ENCODE data around the gene HSD17B14. TPM values are rescaled to one million over a fixed set of nuclear protein-coding genes. Genes with fewer than 3 reads are reported as not detected.

HSD17B14 gene
- total RNA-seq, 1 experiment from 2014 or later: 3.9 TPM

DNA sequence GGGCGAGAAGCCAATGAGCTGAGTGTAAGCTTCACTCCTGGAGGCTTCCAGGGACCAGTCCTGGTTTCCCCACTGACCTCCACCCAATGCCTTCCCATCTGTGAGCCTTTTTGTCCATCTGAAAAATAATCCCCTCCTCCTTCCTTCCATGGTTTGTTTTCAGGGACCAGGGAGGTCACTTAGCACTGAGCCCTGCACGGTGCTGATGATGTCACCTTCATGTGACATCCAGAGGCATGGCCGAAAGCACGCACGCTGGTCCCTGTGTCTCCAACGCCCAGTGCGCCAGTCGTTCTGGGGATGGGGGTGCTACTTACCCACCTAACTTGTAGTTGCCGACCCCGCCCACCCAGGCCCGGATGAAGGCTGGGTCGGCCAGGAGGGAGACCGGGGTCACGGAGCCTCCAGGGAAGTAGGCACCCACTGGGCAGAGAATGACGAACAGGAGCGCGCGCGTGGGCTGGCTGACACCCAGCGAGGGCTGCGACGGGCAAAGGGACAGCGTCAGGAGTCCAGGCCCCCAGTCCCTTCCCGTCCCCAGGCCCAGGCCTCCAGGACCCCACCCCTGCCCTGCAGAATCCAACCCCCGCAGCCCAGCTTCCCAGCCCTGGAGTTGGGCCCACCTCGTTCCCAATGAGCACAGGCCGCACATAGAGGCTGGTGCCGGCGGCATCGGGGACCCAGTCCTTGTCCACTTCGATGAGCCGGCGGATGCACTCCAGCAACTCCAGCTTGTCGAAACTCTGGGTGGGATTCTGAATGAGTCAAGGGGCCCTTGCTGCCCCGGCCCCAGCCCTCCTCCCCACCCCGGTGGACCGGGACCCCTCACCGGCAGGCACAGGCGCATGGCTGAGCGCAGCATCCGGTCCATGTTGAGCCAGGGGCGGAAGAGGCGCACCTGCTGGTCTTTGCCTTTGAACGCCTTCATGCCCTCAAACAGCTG lies 36.7 kb downstream of the HSD17B14 start:
- H2AFZ ChIP-seq (ENCODE audit: low read depth, low read length, poor library complexity, severe bottlenecking): no peak overlapping the region
- POLR2A ChIA-PET: no interaction called here
- H3K9me2 ChIP-seq (ENCODE audit: insufficient read depth): no peaks in the 10 kb centered on the region
- no peaks in the 10 kb centered on the region for H3K27me3 ChIP-seq (ENCODE audit: insufficient read depth, low read length)
- 0 out of 2 replicates have a peak overlapping the region, but pooled peaks have one; percentile 34 for H3K27ac ChIP-seq (ENCODE audit: low read depth, low read length)
- RAD21 ChIA-PET (ENCODE audit: low non-redundant PET in 1 of 2, low total read pairs in 2 of 2, uncharacterized antibody in 2 of 2, unreplicated experiment in 2 of 2): no interaction called here
- H3K4me1 ChIP-seq (ENCODE audit: control insufficient read depth in 1 of 2, insufficient read depth in 2 of 2, low read length in 2 of 2): peaks cover 0 to 11% of the 10 kb centered on the region in 2 experiments; a peak in 1 of 4 replicates
- H4K20me1 ChIP-seq (ENCODE audit: insufficient read depth): no peaks in the 10 kb centered on the region
- no TSS peak for BruUV-seq (replicated peaks)
- no peak overlapping the region for H3K4me3 ChIP-seq (replicated peaks in 1 of 2; ENCODE audit: low read depth in 1 of 2, low read length in 2 of 2)
- DNase-seq (ENCODE audit: low read depth, low spot score) (no peak), ATAC-seq (no peak)
- CTCF ChIA-PET: interaction anchor here (0.6 to 1.4 kb wide), 2 partner anchors 43 to 45 kb away, joined by 3 read pairs; no protein-coding TSS in a partner anchor
- no peak overlapping the region for H3K4me2 ChIP-seq (ENCODE audit: low read length)
- intact Hi-C loops (cut with micrococcal nuclease): no loop called here
- H3K9ac ChIP-seq (ENCODE audit: low read length): no peak overlapping the region
- no peaks in the 10 kb centered on the region for H3K9me3 ChIP-seq (ENCODE audit: control insufficient read depth in 1 of 2, insufficient read depth in 1 of 2, low read depth in 1 of 2, low read length in 2 of 2)
- H3K79me2 ChIP-seq (ENCODE audit: insufficient read depth, low read length): no peaks in the 10 kb centered on the region
- TF ChIP-seq POLR2AphosphoS5 (IDR thresholded peaks at IDR 0.05; ENCODE audit: low read depth, low read length): no peak
- TF ChIP-seq, protein P1, sequence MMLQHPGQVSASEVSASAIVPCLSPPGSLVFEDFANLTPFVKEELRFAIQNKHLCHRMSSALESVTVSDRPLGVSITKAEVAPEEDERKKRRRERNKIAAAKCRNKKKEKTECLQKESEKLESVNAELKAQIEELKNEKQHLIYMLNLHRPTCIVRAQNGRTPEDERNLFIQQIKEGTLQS (IDR thresholded peaks at IDR 0.05): no peak
- no peak for TF ChIP-seq POLR2A (IDR thresholded peaks at IDR 0.05; ENCODE audit: borderline replicate concordance, extremely low read depth, insufficient read depth, insufficient read length)
- TF ChIP-seq, protein P2, sequence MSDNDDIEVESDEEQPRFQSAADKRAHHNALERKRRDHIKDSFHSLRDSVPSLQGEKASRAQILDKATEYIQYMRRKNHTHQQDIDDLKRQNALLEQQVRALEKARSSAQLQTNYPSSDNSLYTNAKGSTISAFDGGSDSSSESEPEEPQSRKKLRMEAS (IDR thresholded peaks at IDR 0.05): no peak
- no peak for TF ChIP-seq SIN3A (IDR thresholded peaks at IDR 0.05; ENCODE audit: low read depth)
- no peak for TF ChIP-seq SP1 (IDR thresholded peaks at IDR 0.05; ENCODE audit: low read depth)
- TF ChIP-seq ZFX (IDR thresholded peaks at IDR 0.05): no peak
- no peak for TF ChIP-seq ZNF274 (IDR thresholded peaks at IDR 0.05; ENCODE audit: low read depth, low read length)
- TF ChIP-seq EZH2phosphoT487 (IDR thresholded peaks at IDR 0.05; ENCODE audit: borderline replicate concordance): no peak
- TF ChIP-seq, protein P3, sequence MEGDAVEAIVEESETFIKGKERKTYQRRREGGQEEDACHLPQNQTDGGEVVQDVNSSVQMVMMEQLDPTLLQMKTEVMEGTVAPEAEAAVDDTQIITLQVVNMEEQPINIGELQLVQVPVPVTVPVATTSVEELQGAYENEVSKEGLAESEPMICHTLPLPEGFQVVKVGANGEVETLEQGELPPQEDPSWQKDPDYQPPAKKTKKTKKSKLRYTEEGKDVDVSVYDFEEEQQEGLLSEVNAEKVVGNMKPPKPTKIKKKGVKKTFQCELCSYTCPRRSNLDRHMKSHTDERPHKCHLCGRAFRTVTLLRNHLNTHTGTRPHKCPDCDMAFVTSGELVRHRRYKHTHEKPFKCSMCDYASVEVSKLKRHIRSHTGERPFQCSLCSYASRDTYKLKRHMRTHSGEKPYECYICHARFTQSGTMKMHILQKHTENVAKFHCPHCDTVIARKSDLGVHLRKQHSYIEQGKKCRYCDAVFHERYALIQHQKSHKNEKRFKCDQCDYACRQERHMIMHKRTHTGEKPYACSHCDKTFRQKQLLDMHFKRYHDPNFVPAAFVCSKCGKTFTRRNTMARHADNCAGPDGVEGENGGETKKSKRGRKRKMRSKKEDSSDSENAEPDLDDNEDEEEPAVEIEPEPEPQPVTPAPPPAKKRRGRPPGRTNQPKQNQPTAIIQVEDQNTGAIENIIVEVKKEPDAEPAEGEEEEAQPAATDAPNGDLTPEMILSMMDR (IDR thresholded peaks at IDR 0.05 in 2 of 3, conservative IDR thresholded peaks at IDR 0.05 in 1 of 3; ENCODE audit: borderline replicate concordance in 1 of 3, insufficient read depth in 1 of 3, low read depth in 2 of 3, low read length in 2 of 3): no peak
- no peaks in the 10 kb centered on the region; a peak in 2 of 4 replicates for H3K36me3 ChIP-seq (ENCODE audit: control insufficient read depth in 1 of 2, insufficient read depth in 2 of 2, low read length in 2 of 2)

Measured in HCT116 (cell line).